ENCODE measurements around the gene KMT5C. TPM values are rescaled to one million over a fixed set of nuclear protein-coding genes. Genes with fewer than 3 reads are reported as not detected.

The KMT5C gene
- total RNA-seq, 4 donors from 2014 or later: 27.8 to 80.8 (median 31.3) TPM

GRCh38 chr19:55385724-55386492, 46.2 kb downstream of the KMT5C start, which contains the start of gene RPL28:
RPL28 (plus strand) TSS chr19:55385932; CDS start chr19:55386358, 426 bp downstream.
- intact Hi-C loops (cut with DNase I; ENCODE audit: low total_unique reads): loop anchor here (10.0 kb wide), 1 partner anchor 269 kb away; the partner anchor contains the start of gene U2AF2
- in situ Hi-C loops (cut with MboI; ENCODE audit: low pct_ligation_motif_present in 1 of 4, low pct_unique_long_range_greater_than_20kb in 1 of 4, low sequenced_read_pairs in 3 of 4): loop anchor here in 1 of 4 donors (25.0 kb wide), 1 partner anchor 99 kb away; the partner anchor contains the start of genes BRSK1 and HSPBP1
- peak; percentile 99 for DNase-seq
- Histone ChIP-seq H3K4me3 (peak within 1 kb of the TSS; percentile 74 to 93 (median 86)), H3K36me3 (peaks cover 0 to 6% (median 0%) of the 10 kb centered on the region in 4 donors), H3K27me3 (no peaks in the 10 kb centered on the region), H3K9me3 (no peaks in the 10 kb centered on the region), H3K27ac (peak within 1 kb of the TSS; percentile 94 to 99 (median 96)), H3K4me1 (peaks cover 33 to 54% (median 44%) of the 10 kb centered on the region in 4 donors)
- TF ChIP-seq POLR2AphosphoS5 (IDR thresholded peaks at IDR 0.05) (peak; percentile 99 to 100 (median 100)), EP300 (IDR thresholded peaks at IDR 0.05; ENCODE audit: low read depth) (no peak), POLR2A (IDR thresholded peaks at IDR 0.05) (peak; percentile 100)
- TF ChIP-seq, protein P1, sequence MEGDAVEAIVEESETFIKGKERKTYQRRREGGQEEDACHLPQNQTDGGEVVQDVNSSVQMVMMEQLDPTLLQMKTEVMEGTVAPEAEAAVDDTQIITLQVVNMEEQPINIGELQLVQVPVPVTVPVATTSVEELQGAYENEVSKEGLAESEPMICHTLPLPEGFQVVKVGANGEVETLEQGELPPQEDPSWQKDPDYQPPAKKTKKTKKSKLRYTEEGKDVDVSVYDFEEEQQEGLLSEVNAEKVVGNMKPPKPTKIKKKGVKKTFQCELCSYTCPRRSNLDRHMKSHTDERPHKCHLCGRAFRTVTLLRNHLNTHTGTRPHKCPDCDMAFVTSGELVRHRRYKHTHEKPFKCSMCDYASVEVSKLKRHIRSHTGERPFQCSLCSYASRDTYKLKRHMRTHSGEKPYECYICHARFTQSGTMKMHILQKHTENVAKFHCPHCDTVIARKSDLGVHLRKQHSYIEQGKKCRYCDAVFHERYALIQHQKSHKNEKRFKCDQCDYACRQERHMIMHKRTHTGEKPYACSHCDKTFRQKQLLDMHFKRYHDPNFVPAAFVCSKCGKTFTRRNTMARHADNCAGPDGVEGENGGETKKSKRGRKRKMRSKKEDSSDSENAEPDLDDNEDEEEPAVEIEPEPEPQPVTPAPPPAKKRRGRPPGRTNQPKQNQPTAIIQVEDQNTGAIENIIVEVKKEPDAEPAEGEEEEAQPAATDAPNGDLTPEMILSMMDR (IDR thresholded peaks at IDR 0.05): peak in 1 of 5 experiments; percentile 13
- WGBS, 2 donors (ENCODE audit: low coverage in 1 of 2): 1% methylated on average over 65 of the region's 68 CpGs; no CpG with 5 or more reads in 1 of the 2 donors

GRCh38 chr19:55386493-55386971, 46.9 kb downstream of the KMT5C start:
- in situ Hi-C loops (cut with MboI; ENCODE audit: low pct_ligation_motif_present in 1 of 4, low pct_unique_long_range_greater_than_20kb in 1 of 4, low sequenced_read_pairs in 3 of 4): loop anchor here in 1 of 4 donors (25.0 kb wide), 1 partner anchor 99 kb away; the partner anchor contains the start of genes BRSK1 and HSPBP1
- H3K4me1 ChIP-seq: peaks cover 33 to 59% (median 44%) of the 10 kb centered on the region in 4 donors
- TF ChIP-seq POLR2AphosphoS5 (IDR thresholded peaks at IDR 0.05) (no peak), EP300 (IDR thresholded peaks at IDR 0.05; ENCODE audit: low read depth) (no peak), POLR2A (IDR thresholded peaks at IDR 0.05) (no peak)
- TF ChIP-seq, protein P1 (IDR thresholded peaks at IDR 0.05): no peak
- peak overlapping the region; percentile 94 to 99 (median 96) for H3K27ac ChIP-seq
- whole genome bisulfite sequencing, 2 donors (ENCODE audit: low coverage in 1 of 2): 2% methylated on average over 33 of the region's 33 CpGs; no CpG with 5 or more reads in 1 of the 2 donors
- H3K4me3 ChIP-seq: peak overlapping the region; percentile 74 to 93 (median 86)
- no peak for DNase-seq
- peaks cover 0 to 6% (median 0%) of the 10 kb centered on the region in 4 donors for H3K36me3 ChIP-seq
- intact Hi-C loops (cut with DNase I; ENCODE audit: low total_unique reads): loop anchor here (10.0 kb wide), 1 partner anchor 268 kb away; the partner anchor contains the start of gene U2AF2
- H3K27me3 ChIP-seq: no peaks in the 10 kb centered on the region
- H3K9me3 ChIP-seq: no peaks in the 10 kb centered on the region

DNA sequence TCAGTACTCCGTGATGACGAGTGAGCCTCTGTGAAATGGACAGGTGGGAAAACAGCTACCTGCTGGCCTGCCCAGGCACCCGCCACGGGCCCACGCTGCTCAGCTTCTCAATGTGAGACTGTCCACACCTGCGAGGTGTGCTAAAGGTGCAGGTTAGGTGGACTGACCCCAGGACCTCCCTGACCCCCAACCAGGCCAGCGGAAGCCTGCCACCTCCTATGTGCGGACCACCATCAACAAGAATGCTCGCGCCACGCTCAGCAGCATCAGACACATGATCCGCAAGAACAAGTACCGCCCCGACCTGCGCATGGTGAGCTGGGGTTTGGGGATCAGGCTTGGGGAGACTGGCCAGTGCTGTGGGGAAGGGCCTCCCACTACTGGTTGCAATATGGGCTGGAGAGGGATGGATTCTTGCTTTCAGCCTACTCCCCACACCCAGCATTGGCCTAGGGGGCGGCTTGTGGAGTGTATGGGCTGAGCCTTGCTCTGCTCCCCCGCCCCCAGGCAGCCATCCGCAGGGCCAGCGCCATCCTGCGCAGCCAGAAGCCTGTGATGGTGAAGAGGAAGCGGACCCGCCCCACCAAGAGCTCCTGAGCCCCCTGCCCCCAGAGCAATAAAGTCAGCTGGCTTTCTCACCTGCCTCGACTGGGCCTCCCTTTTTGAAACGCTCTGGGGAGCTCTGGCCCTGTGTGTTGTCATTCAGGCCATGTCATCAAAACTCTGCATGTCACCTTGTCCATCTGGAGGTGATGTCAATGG, 48.2 kb downstream of the KMT5C start:
- Histone ChIP-seq H3K27ac (peak overlapping the region in 1 of 4 donors; percentile 99), H3K27me3 (no peaks in the 10 kb centered on the region), H3K4me3 (peak overlapping the region in 2 of 4 donors; percentile 74 to 93), H3K36me3 (peaks cover 0 to 6% (median 0%) of the 10 kb centered on the region in 4 donors), H3K9me3 (no peaks in the 10 kb centered on the region), H3K4me1 (peaks cover 33 to 54% (median 41%) of the 10 kb centered on the region in 4 donors)
- DNase-seq: no peak
- TF ChIP-seq EP300 (IDR thresholded peaks at IDR 0.05; ENCODE audit: low read depth) (no peak), POLR2AphosphoS5 (IDR thresholded peaks at IDR 0.05) (no peak), POLR2A (IDR thresholded peaks at IDR 0.05) (no peak)
- TF ChIP-seq, protein P1 (IDR thresholded peaks at IDR 0.05): no peak
- intact Hi-C loops (cut with DNase I; ENCODE audit: low total_unique reads) (loop anchor here (10.0 kb wide), 1 partner anchor 267 kb away; the partner anchor contains the start of gene U2AF2), in situ Hi-C loops (cut with MboI; ENCODE audit: low pct_ligation_motif_present in 1 of 4, low pct_unique_long_range_greater_than_20kb in 1 of 4, low sequenced_read_pairs in 3 of 4) (loop anchor here in 1 of 4 donors (25.0 kb wide), 1 partner anchor 101 kb away; the partner anchor contains the start of genes BRSK1 and HSPBP1)
- WGBS, 2 donors (ENCODE audit: low coverage in 1 of 2): 81% methylated on average over 22 of the region's 24 CpGs; no CpG with 5 or more reads in 1 of the 2 donors
